ENCODE results near the gene CYP2A6. TPM values are rescaled to one million over a fixed set of nuclear protein-coding genes. Genes with fewer than 3 reads are reported as not detected.

The CYP2A6 gene
- total RNA-seq, 1 donor from 2014 or later, result not detected

DNA sequence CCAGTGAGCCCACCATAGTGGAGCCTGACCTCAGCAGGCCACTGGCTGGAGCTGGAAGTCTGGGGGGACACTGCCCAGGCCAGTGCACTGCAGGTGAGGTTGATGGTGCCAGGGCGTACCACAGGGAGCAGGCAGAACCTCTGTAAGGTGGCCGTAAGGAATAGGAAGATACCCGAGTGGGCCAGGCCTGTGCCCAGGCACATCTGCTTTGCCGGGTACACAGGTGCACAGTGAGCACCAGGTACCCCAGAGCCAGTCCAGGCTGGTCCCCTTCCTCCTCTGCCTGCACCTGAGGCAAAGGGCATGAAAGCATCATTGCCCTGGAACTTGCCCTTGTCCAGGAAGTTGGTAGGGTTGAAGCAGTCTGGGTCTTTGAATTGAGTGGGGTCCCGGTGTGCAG lies 41.8 kb downstream of the CYP2A6 start:
- Mint-ChIP-seq H3K27ac (no peak overlapping the region), H3K4me3 (ENCODE audit: low read depth) (no peak overlapping the region), H3K9me3 (no peaks in the 10 kb centered on the region), H3K36me3 (ENCODE audit: low read depth) (peaks cover 57% of the 10 kb centered on the region), H3K4me1 (ENCODE audit: low read depth) (peaks cover 60% of the 10 kb centered on the region), H3K27me3 (ENCODE audit: low read depth) (peaks cover 11% of the 10 kb centered on the region)
- DNase-seq (ENCODE audit: low spot score), result no peak
- intact Hi-C loops (cut with micrococcal nuclease), result loop anchor here (10.0 kb wide), 1 partner anchor 524 kb away; the partner anchor contains the start of gene AKT2

DNA sequence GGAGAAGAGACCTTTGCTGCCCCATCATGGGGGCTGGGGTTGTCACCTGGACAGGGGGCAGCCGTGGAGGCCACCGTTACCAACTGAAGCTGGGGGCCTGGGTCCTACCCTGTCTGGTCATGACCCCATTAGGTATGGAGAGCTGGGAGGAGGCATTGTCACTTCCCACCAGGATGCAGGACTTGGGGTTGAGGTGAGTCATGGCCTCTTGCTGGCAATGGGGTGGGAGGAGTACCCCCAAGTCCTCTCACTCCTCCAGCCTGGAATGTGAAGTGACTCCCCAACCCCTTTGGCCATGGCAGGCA lies 42.3 kb downstream of the CYP2A6 start:
- no peaks in the 10 kb centered on the region for H3K9me3 Mint-ChIP-seq
- H3K36me3 Mint-ChIP-seq (ENCODE audit: low read depth), result peaks cover 62% of the 10 kb centered on the region
- peak overlapping the region; percentile 72 for H3K27ac Mint-ChIP-seq
- DNase-seq (ENCODE audit: low spot score), result no peak
- intact Hi-C loops (cut with micrococcal nuclease), result loop anchor here (10.0 kb wide), 1 partner anchor 523 kb away; the partner anchor contains the start of gene AKT2
- peaks cover 10% of the 10 kb centered on the region for H3K27me3 Mint-ChIP-seq (ENCODE audit: low read depth)
- H3K4me3 Mint-ChIP-seq (ENCODE audit: low read depth), result no peak overlapping the region
- H3K4me1 Mint-ChIP-seq (ENCODE audit: low read depth), result peaks cover 66% of the 10 kb centered on the region

DNA sequence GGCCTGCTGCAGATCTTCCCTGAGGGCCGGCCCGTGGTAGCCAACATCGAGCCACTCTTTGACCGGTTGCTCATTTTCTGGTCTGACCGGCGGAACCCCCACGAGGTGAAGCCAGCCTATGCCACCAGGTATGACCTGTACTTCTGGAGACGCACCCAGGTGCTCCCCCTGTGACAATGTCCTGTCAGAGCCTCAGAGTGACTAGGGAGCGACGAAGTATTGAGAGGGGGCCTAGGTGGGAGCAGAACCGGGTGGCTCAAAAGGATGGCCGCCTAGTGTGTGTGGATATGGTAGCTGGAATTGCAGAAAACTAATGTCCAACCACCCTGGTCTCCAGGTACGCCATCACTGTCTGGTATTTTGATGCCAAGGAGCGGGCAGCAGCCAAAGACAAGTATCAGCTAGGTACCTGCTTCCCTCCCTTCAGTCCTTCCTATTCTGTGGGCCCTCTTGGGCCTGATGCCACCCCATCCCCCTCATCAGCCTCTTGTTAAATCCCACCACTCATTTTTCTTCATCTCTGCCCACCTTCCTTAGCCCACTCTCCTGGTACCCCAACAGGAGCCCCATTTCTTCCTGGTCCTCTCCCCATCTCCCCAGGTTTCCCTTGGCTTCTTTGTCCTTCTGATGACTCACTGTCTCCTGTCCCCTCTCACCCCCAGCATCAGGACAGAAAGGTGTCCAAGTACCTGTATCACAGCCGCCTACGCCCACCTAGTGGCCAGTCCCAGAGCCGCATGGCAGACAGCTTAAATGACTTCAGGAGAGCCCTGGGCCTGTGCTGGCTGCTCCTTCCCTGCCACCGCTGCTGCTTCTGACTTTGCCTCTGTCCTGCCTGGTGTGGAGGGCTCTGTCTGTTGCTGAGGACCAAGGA lies 42.9 kb downstream of the CYP2A6 start:
- H3K36me3 Mint-ChIP-seq (ENCODE audit: low read depth), result peaks cover 64% of the 10 kb centered on the region
- H3K4me1 Mint-ChIP-seq (ENCODE audit: low read depth), result peaks cover 72% of the 10 kb centered on the region
- peak overlapping the region; percentile 83 for H3K27ac Mint-ChIP-seq
- H3K4me3 Mint-ChIP-seq (ENCODE audit: low read depth), result peak overlapping the region; percentile 63
- DNase-seq (ENCODE audit: low spot score), result no peak
- no peaks in the 10 kb centered on the region for H3K9me3 Mint-ChIP-seq
- intact Hi-C loops (cut with micrococcal nuclease), result loop anchor here (2.0 to 10.0 kb wide), 2 partner anchors 57 to 523 kb away; partner anchors contain the start of genes ACTMAP, AKT2 and SNRPA
- peaks cover 4% of the 10 kb centered on the region for H3K27me3 Mint-ChIP-seq (ENCODE audit: low read depth)

DNA sequence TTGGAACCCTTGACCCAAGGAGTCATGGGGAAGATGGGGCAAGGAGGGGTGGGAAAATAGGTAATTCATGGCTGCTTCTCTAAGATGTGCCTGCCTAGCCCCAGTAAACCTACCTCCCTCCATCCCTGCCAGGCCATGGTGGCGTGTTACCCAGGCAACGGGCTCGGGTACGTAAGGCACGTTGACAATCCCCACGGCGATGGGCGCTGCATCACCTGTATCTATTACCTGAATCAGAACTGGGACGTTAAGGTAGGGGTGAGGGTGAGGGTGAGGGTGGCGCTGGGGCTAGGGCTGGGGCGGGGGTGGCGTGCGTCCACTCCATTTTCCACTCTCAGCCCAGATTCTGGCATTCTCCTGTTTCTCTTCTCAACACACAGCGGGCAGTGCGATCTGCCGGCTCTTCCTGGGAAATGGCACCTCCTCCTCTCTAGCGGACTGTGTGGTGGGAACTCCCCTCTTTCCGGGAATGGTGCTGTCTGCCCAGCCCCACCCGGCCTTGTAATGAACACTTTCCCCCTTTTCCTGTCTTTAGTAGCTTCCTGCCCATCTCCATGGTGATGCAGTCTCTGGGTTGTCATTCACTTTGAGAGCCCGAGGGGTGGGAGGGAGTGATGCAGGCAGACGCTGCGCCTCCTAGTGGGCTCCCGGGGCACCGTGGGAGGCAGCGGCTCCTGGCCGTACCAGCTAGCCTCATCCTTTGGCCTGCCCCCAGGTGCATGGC lies 43.7 kb downstream of the CYP2A6 start:
- intact Hi-C loops (cut with micrococcal nuclease), result loop anchor here (2.0 to 10.0 kb wide), 2 partner anchors 56 to 522 kb away; partner anchors contain the start of genes ACTMAP, AKT2 and SNRPA
- Mint-ChIP-seq H3K9me3 (no peaks in the 10 kb centered on the region), H3K4me1 (ENCODE audit: low read depth) (peaks cover 76% of the 10 kb centered on the region), H3K4me3 (ENCODE audit: low read depth) (peak overlapping the region; percentile 63), H3K27ac (peak overlapping the region; percentile 83), H3K27me3 (ENCODE audit: low read depth) (no peaks in the 10 kb centered on the region), H3K36me3 (ENCODE audit: low read depth) (peaks cover 72% of the 10 kb centered on the region)
- DNase-seq (ENCODE audit: low spot score), result peak; percentile 71

DNA sequence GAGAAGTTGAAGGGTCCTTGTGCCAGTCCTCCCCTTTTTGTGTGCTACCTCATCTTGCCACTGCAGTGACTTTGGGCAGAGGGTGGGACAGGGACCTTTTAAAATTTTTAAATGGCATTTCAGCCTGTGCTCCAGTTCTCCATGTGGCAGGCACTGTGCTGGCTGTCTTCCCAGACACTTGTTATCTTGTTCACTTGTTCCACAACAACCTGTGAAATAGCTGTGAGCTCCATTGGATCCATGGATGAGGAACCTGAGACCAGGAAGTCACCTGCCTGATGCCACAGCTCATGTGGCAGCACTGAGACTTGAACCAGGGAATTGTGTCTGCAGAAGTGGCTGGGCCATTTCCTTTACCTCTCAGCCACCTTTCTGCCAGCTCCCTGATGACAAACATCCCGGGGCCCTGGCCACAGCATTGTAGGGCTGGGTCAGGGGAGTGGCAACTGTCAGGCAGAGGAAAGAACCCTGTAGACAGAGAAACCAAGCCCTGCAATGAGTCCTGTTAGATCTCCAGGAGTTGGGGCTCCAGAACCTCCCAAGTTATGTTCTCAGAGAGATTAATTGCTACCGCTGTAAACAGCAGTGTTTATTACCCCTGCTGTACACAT lies 44.9 kb downstream of the CYP2A6 start:
- no peaks in the 10 kb centered on the region for H3K9me3 Mint-ChIP-seq
- no peak for DNase-seq (ENCODE audit: low spot score)
- peaks cover 75% of the 10 kb centered on the region for H3K4me1 Mint-ChIP-seq (ENCODE audit: low read depth)
- no peaks in the 10 kb centered on the region for H3K27me3 Mint-ChIP-seq (ENCODE audit: low read depth)
- peaks cover 76% of the 10 kb centered on the region for H3K36me3 Mint-ChIP-seq (ENCODE audit: low read depth)
- intact Hi-C loops (cut with micrococcal nuclease), result loop anchor here (10.0 kb wide), 1 partner anchor 521 kb away; the partner anchor contains the start of gene AKT2
- peak overlapping the region; percentile 35 for H3K4me3 Mint-ChIP-seq (ENCODE audit: low read depth)
- H3K27ac Mint-ChIP-seq, result peak overlapping the region; percentile 82

DNA sequence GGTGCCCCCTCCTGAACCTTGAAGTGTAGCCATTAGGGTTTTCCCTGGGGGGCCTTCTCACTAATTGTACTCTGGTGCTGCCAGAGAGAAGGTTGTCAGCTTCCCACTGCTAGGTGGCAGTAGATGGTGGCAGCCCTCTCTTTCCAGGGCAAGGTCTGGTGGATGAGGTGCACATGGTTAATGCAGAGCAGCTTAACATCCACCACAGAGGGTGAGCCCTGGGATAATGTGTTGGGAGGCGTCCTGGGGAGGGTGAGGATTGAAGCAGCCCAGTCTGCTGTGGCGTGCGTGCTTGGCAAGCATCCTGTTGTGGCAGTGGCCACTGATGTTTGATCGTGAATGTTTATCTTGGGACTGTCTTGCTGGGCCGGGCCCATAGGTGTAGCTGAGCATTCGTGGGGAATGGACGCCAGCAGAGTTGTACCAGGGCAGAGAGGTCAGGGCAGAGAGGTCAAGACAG lies 45.4 kb downstream of the CYP2A6 start:
- no peak for DNase-seq (ENCODE audit: low spot score)
- Mint-ChIP-seq H3K27me3 (ENCODE audit: low read depth) (no peaks in the 10 kb centered on the region), H3K9me3 (no peaks in the 10 kb centered on the region), H3K36me3 (ENCODE audit: low read depth) (peaks cover 79% of the 10 kb centered on the region), H3K4me3 (ENCODE audit: low read depth) (peak overlapping the region; percentile 35), H3K27ac (peak overlapping the region; percentile 82), H3K4me1 (ENCODE audit: low read depth) (peaks cover 75% of the 10 kb centered on the region)
- intact Hi-C loops (cut with micrococcal nuclease), result loop anchor here (10.0 kb wide), 1 partner anchor 520 kb away; the partner anchor contains the start of gene AKT2

DNA sequence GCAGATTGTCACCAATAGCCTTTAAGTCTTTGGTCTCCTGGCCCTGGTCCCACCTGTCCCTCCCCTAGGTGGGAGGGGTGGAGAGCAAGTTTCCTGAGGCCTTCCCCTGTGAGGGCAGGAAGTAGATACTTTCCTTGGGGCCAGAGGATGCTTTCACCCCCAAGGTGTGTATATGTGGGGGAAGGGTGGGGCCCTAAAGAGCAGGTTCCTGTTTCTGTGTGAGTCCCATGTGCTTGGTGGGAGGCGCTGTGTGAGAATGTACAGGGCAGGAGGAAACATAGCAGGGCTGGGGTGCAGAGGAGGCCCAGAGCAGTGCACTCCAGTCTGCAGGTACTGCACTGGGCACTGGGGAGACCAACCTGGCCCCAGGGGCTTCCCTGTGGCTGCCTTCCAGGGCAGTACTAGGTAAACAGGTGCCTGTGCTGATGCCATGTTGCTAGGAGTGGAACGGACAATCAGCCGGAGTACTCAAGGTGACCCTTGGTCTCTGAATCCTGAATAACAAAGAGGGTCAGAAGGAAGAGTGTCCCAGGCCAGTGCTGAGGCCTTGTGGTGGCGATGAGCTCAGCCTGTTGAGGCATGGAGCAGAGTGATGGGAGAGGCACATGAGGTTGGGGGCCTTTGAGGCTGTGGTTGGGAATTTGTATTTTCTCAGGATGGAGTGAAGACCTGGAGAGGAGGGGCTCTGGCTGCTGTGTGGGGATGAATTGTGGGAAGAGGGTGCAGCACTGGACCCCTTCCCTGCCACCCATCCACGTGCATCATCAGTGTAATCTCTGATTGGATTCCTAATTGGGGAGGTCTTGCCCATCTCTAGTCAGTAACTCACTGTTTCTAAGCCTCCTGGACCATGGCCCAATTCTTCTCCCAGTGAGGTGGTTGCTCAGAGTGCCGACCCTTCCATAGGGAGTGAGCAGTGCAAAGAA lies 46.1 kb downstream of the CYP2A6 start:
- H3K4me1 Mint-ChIP-seq (ENCODE audit: low read depth), result peaks cover 73% of the 10 kb centered on the region
- H3K9me3 Mint-ChIP-seq, result no peaks in the 10 kb centered on the region
- peak overlapping the region; percentile 82 for H3K27ac Mint-ChIP-seq
- no peaks in the 10 kb centered on the region for H3K27me3 Mint-ChIP-seq (ENCODE audit: low read depth)
- H3K4me3 Mint-ChIP-seq (ENCODE audit: low read depth), result peak overlapping the region; percentile 49
- DNase-seq (ENCODE audit: low spot score), result peak; percentile 60
- H3K36me3 Mint-ChIP-seq (ENCODE audit: low read depth), result peaks cover 77% of the 10 kb centered on the region
- intact Hi-C loops (cut with micrococcal nuclease), result loop anchor here (10.0 kb wide), 1 partner anchor 519 kb away; the partner anchor contains the start of gene AKT2

DNA sequence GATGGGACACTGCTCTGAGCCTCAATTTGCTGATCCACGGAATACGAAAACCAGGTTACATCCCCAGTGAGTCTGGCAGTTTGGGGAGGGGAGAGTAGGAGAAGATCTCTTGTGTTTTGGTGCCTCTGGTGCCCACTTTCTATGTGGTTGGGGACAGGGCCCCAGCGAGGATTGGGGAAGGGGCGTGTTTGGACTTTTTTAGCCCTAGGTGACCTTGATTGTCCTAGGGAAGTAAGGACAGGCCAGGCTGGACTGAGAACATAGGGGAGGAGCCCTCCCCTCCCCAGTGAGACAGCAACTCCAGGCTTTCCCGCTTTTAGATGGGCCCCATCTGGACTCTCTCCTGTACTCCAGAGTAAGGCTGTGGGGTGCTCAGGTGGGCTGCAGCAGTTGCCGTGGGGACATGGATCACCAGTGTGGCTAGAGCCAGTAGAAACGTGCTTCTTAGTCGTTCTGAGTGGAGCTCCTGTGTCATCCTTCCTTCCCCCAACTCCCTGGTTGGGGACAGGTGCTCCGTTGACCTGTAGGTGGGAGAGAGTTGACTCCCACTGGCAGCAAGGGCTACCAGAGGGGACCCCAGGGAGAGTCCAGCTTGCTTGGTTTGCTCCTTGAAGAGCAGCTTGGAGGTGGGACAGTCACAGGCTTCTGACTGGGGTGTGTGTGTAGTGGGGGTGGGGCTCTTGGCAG lies 46.9 kb downstream of the CYP2A6 start:
- H3K27ac Mint-ChIP-seq, result peak overlapping the region; percentile 82
- peaks cover 70% of the 10 kb centered on the region for H3K36me3 Mint-ChIP-seq (ENCODE audit: low read depth)
- peak overlapping the region; percentile 76 for H3K4me3 Mint-ChIP-seq (ENCODE audit: low read depth)
- DNase-seq (ENCODE audit: low spot score), result no peak
- H3K9me3 Mint-ChIP-seq, result no peaks in the 10 kb centered on the region
- intact Hi-C loops (cut with micrococcal nuclease), result loop anchor here (10.0 kb wide), 1 partner anchor 519 kb away; the partner anchor contains the start of gene AKT2
- peaks cover 77% of the 10 kb centered on the region for H3K4me1 Mint-ChIP-seq (ENCODE audit: low read depth)
- H3K27me3 Mint-ChIP-seq (ENCODE audit: low read depth), result no peaks in the 10 kb centered on the region

DNA sequence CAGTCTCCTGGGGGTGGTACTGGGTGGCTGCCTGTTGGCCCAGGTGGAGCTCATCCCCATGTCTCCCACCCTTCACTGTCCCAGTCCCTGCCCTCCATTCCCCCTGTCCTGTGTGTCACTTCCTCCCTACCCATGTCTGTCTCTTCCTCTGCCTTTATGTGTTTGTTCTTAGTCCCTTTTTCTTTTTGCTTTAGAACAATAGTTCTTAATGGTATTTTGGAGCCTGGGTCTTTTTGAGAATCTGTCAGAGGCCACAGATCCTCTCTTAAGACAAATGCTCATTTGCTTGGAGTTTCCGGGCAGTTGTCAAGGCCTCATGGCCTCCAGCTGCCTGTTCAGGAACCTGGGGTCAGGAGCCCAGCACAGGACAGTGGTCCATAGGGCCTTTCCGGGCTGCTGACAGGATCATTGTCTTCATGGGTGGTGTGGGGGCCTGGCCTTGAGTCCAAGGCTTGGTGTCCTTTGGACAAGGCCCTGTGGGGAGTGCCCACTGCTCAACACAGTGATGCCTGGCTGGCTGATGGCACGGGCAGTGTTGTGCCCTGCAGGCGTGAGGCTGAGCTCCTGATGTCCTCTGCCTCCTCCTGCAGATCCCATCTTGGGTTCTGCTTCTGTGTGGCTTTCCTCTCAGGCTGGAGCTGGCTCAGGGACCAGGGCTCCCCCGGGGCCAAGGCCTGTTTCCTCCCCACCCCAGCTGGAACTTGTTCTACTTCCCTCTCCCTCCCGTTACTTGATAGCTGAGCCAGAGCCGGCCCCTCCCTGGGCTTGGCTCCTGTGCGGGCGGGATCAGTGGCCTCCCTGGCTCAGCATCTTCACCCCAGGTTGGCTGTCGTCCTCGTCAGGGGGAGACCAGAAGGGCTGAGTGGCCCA lies 47.7 kb downstream of the CYP2A6 start:
- Mint-ChIP-seq H3K36me3 (ENCODE audit: low read depth) (peaks cover 62% of the 10 kb centered on the region), H3K27ac (peak overlapping the region; percentile 82), H3K4me1 (ENCODE audit: low read depth) (peaks cover 79% of the 10 kb centered on the region), H3K27me3 (ENCODE audit: low read depth) (no peaks in the 10 kb centered on the region), H3K4me3 (ENCODE audit: low read depth) (peak overlapping the region; percentile 76), H3K9me3 (no peaks in the 10 kb centered on the region)
- intact Hi-C loops (cut with micrococcal nuclease), result loop anchor here (10.0 kb wide), 1 partner anchor 518 kb away; the partner anchor contains the start of gene AKT2
- no peak for DNase-seq (ENCODE audit: low spot score)

DNA sequence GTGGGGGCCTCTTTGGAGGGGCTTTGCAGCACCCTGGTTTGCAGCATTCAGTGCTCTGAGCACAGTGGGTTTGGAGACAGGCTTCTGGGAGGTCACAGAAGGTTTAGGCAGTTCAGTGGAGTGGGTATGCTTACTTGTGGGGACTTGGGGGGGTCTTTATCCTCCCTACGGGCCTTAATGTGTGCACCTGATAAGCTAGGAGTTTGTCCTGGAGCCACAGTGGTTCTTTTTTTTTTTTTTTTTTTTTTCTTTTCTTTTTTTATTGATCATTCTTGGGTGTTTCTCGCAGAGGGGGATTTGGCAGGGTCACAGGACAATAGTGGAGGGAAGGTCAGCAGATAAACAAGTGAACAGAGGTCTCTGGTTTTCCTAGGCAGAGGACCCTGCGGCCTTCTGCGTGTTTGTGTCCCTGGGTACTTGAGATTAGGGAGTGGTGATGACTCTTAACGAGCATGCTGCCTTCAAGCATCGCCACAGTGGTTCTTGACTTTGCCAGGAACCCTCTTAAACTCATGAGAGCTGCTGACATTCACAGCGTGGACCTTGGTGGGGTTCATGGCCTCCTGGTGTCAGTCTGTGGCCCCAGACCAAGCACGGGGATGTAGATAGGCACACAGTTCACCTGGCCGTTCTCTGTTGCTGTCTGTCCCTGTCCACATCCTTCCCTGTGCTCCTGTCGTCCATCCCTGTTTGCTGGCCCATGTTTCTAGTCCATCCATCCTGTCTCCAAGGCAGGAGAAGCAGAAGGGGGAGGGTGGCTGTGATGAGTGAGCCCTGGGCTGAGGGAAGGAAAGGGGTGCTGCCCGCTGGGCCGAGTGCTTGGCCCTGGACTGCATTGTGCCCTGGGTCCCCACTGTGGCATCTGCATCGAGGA lies 48.6 kb downstream of the CYP2A6 start:
- peak overlapping the region; percentile 41 for H3K27ac Mint-ChIP-seq
- H3K27me3 Mint-ChIP-seq (ENCODE audit: low read depth), result no peaks in the 10 kb centered on the region
- no peak for DNase-seq (ENCODE audit: low spot score)
- no peaks in the 10 kb centered on the region for H3K9me3 Mint-ChIP-seq
- H3K4me1 Mint-ChIP-seq (ENCODE audit: low read depth), result peaks cover 73% of the 10 kb centered on the region
- intact Hi-C loops (cut with micrococcal nuclease), result loop anchor here (10.0 kb wide), 1 partner anchor 517 kb away; the partner anchor contains the start of gene AKT2
- peak overlapping the region; percentile 76 for H3K4me3 Mint-ChIP-seq (ENCODE audit: low read depth)
- H3K36me3 Mint-ChIP-seq (ENCODE audit: low read depth), result peaks cover 56% of the 10 kb centered on the region
